SU-DHL-6 (cell line): Measurements from ENCODE around the gene CD1E.

ENCODE experiments used
- H2AFZ ChIP-seq: fragments of 200-600 bp; sonication (generic); 2 replicates; pipeline ENCODE4 v1.6.1; 2014; ENCODE audit warnings: low read depth, mild to moderate bottlenecking, moderate library complexity, mixed read lengths, antibody characterized with exemption, low read length; ENCODE audit not compliant: severe bottlenecking
- H3F3A ChIP-seq: fragments of 200-600 bp; shearing (Covaris generic); 2 replicates; pipeline ENCODE4 v1.6.0; 2016; ENCODE audit warnings: antibody characterized with exemption, mild to moderate bottlenecking; ENCODE audit not compliant: insufficient read depth
- H3K27ac ChIP-seq: fragments of 200-600 bp; sonication (generic); 2 replicates; pipeline ENCODE4 v1.5.1; 2016; ENCODE audit warnings: low read depth, mild to moderate bottlenecking, low read length, moderate library complexity, mixed read lengths
- H3K27me3 ChIP-seq: fragments of 200-600 bp; sonication (generic), shearing (Covaris generic); 2 replicates; pipeline ENCODE4 v1.6.0; 2014; ENCODE audit warnings: mild to moderate bottlenecking, low read length
- H3K36me3 ChIP-seq: fragments of 200-600 bp; sonication (generic); 2 replicates; pipeline ENCODE4 v1.6.1; 2014; ENCODE audit warnings: mild to moderate bottlenecking, low read length, mixed read lengths
- H3K4me2 ChIP-seq: fragments of 300-600, 200-600 bp; shearing (Covaris generic), sonication (generic); 2 replicates; pipeline ENCODE4 v1.6.0; 2014; ENCODE audit warnings: low read length, low read depth, mild to moderate bottlenecking; ENCODE audit not compliant: poor library complexity, severe bottlenecking
- H3K4me3 ChIP-seq: fragments of 200-600 bp; sonication (generic); 2 replicates; pipeline ENCODE4 v1.5.1; 2014; ENCODE audit warnings: antibody characterized with exemption, low read length, mild to moderate bottlenecking, mixed read lengths; ENCODE audit not compliant: insufficient read depth, poor library complexity, severe bottlenecking
- H3K79me2 ChIP-seq: fragments of 200-600 bp; sonication (generic); 2 replicates; pipeline ENCODE4 v1.6.1; 2014; ENCODE audit warnings: mild to moderate bottlenecking, low read length, moderate library complexity; ENCODE audit not compliant: insufficient read depth
- H3K9ac ChIP-seq: fragments of 200-600 bp; sonication (generic); 2 replicates; pipeline ENCODE4 v1.7.0; 2014; ENCODE audit warnings: mild to moderate bottlenecking, low read length
- H3K9me2 ChIP-seq: fragments of 200-600 bp; sonication (generic); replicated peaks from 2 replicates; pipeline ENCODE4 v1.6.1; 2014; ENCODE audit warnings: low read length; ENCODE audit not compliant: insufficient read depth
- H3K9me3 ChIP-seq: fragments of 200-600 bp; sonication (generic); 2 replicates; pipeline ENCODE4 v1.6.1; 2014; ENCODE audit warnings: low read length, mixed read lengths; ENCODE audit not compliant: insufficient read depth
- H4K20me1 ChIP-seq: fragments of 200-600 bp; sonication (generic); 2 replicates; pipeline ENCODE4 v1.6.1; 2014; ENCODE audit warnings: low read depth, mild to moderate bottlenecking, antibody characterized with exemption, low read length, moderate library complexity, mixed read lengths
- EZH2phosphoT487 ChIP-seq: fragments of 200-600 bp; sonication (generic), shearing (Covaris generic); conservative IDR thresholded peaks from 2 replicates; pipeline ENCODE4 v1.6.1; 2018; ENCODE audit warnings: mild to moderate bottlenecking, antibody characterized with exemption, low read length, moderate library complexity, mixed read lengths
- TF ChIP-seq, protein P1 (sequence below): fragments of 200-600 bp; sonication (generic); IDR thresholded peaks from one replicate; pipeline ENCODE4 v1.5.1; 2017; ENCODE audit warnings: antibody characterized with exemption, mild to moderate bottlenecking, low read length, moderate library complexity; ENCODE audit not compliant: insufficient read depth, poor library complexity, severe bottlenecking

CD1E gene

DNA sequence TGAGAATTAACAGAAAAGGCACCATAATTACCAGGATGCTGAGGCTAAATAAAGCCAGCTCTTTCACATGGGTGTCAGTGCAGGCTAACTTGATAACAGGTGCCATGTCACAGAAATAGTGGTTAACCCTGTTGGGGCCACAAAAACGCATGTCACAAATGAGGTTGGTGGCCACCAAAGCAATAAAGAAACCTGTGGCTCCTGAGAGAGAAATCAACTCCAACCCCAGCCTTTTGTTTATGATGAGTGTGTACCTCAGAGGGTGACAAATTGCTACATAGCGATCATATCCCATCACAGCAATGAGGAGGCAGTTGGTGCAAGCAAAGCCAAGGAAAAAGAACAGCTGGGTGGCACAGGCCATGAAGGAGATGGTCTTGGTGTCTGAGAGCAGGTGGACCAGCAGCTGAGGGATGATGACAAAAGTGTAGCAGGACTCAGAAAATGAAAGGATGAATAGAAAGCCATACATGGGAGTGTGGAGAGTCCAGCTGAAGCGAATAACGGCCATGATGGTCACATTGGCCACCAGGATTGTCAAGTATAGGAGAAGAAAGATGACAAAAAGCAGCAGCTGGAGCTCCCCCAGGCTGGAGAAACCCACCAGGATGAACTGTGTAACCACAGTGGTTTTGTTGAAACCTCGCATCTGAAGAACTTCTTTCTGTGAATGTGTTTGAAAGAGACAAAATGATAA, 45.3 kb downstream of the CD1E start, which contains the start of gene OR10T2:
Gene OR10T2 (minus strand): TSS at position 649 of the 697 bp plus-strand sequence. CDS start 0 bp downstream, at position 649.
- Histone ChIP-seq H3K79me2 (no peaks in the 10 kb centered on the region), H3K27me3 (peaks cover 5% of the 10 kb centered on the region; the same call in 1 of the 2 replicates), H3K4me2 (no peak within 1 kb of the TSS), H3K9me3 (no peaks in the 10 kb centered on the region), H3F3A (no peaks in the 10 kb centered on the region), H4K20me1 (no peaks in the 10 kb centered on the region), H3K27ac (no peak within 1 kb of the TSS), H3K9me2 (no peaks in the 10 kb centered on the region), H3K9ac (no peak within 1 kb of the TSS), H3K36me3 (no peaks in the 10 kb centered on the region), H2AFZ (no peak within 1 kb of the TSS), H3K4me3 (no peak within 1 kb of the TSS)
- TF ChIP-seq EZH2phosphoT487 = no peak
- TF ChIP-seq, protein P1, sequence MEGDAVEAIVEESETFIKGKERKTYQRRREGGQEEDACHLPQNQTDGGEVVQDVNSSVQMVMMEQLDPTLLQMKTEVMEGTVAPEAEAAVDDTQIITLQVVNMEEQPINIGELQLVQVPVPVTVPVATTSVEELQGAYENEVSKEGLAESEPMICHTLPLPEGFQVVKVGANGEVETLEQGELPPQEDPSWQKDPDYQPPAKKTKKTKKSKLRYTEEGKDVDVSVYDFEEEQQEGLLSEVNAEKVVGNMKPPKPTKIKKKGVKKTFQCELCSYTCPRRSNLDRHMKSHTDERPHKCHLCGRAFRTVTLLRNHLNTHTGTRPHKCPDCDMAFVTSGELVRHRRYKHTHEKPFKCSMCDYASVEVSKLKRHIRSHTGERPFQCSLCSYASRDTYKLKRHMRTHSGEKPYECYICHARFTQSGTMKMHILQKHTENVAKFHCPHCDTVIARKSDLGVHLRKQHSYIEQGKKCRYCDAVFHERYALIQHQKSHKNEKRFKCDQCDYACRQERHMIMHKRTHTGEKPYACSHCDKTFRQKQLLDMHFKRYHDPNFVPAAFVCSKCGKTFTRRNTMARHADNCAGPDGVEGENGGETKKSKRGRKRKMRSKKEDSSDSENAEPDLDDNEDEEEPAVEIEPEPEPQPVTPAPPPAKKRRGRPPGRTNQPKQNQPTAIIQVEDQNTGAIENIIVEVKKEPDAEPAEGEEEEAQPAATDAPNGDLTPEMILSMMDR = no peak

DNA sequence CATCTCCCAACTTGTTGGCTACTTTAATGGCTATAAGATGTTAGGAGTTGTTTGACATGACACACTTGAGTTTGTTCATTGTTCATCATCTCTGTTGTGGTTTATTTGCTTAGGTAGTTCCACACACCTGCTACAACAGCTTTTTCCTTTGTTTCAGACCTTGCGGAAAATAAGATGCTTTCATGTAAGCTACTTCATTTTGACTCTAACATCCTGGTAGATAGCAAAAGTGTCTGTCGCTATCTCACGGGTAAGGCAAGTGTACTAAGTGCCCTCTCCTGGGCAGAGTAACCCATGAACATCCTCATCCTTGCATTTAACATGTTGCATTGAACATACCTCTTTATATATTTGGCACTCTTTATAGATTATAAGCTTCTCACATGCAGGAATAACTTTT, 47.2 kb downstream of the CD1E start:
- H3K9ac ChIP-seq = no peak overlapping the region
- no peak overlapping the region for H3K4me2 ChIP-seq
- H3K27me3 ChIP-seq = peaks cover 5% of the 10 kb centered on the region; the same call in 1 of the 2 replicates
- H3K36me3 ChIP-seq = no peaks in the 10 kb centered on the region
- TF ChIP-seq, protein P1 = no peak
- TF ChIP-seq EZH2phosphoT487 = no peak
- no peak overlapping the region for H3K4me3 ChIP-seq
- no peaks in the 10 kb centered on the region for H3K9me2 ChIP-seq
- H2AFZ ChIP-seq = no peak overlapping the region
- no peaks in the 10 kb centered on the region for H4K20me1 ChIP-seq
- H3F3A ChIP-seq = no peaks in the 10 kb centered on the region
- no peaks in the 10 kb centered on the region for H3K9me3 ChIP-seq
- no peak overlapping the region for H3K27ac ChIP-seq
- H3K79me2 ChIP-seq = no peaks in the 10 kb centered on the region

DNA sequence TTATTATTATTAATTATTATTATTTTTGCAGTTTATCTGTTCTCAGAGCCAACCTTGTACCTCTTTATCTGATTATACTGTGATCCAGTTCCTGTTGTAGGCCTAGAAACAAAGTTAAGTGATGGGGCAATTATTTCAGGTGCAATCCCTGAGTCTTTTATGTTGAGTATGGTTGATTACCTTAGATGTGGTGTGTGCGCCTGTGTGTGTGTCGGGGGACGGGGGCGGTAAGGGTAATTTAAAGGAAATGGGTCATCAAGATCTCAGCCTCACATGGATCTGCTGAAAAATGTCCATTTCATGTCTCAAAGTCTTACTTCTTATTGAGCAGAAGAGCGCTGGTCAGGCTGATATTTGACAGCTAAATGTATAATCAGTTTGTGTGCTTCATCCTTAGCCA, 53.4 kb downstream of the CD1E start:
- no peaks in the 10 kb centered on the region for H3K36me3 ChIP-seq
- H3K27me3 ChIP-seq = peaks cover 5% of the 10 kb centered on the region; the same call in 1 of the 2 replicates
- H3K9me3 ChIP-seq = no peaks in the 10 kb centered on the region
- no peak overlapping the region for H3K4me3 ChIP-seq
- H2AFZ ChIP-seq = no peak overlapping the region
- no peak overlapping the region for H3K9ac ChIP-seq
- no peaks in the 10 kb centered on the region for H3K9me2 ChIP-seq
- TF ChIP-seq, protein P1 = no peak
- TF ChIP-seq EZH2phosphoT487 = no peak
- H4K20me1 ChIP-seq = no peaks in the 10 kb centered on the region
- H3F3A ChIP-seq = no peaks in the 10 kb centered on the region
- no peak overlapping the region for H3K4me2 ChIP-seq
- no peaks in the 10 kb centered on the region for H3K79me2 ChIP-seq
- no peak overlapping the region for H3K27ac ChIP-seq
